GM21717 (cell line): Measurements from ENCODE around the gene ADAMTS20.
A peak's percentile ranks its signal among the peaks of the same experiment; 100 is the strongest.
"Not testable (repeated sequence)": the region's sequence is repeated elsewhere in the genome, so short reads cannot be mapped to it uniquely, and the experiment has no call there.

ENCODE experiments used
- ATAC-seq: cut with Tn5 transposase; IDR thresholded peaks from one replicate; pipeline ENCODE4 v1.9.1; 2021; ENCODE audit warnings: mild to moderate bottlenecking, moderate library complexity; ENCODE audit not compliant: unreplicated experiment

The ADAMTS20 gene

DNA sequence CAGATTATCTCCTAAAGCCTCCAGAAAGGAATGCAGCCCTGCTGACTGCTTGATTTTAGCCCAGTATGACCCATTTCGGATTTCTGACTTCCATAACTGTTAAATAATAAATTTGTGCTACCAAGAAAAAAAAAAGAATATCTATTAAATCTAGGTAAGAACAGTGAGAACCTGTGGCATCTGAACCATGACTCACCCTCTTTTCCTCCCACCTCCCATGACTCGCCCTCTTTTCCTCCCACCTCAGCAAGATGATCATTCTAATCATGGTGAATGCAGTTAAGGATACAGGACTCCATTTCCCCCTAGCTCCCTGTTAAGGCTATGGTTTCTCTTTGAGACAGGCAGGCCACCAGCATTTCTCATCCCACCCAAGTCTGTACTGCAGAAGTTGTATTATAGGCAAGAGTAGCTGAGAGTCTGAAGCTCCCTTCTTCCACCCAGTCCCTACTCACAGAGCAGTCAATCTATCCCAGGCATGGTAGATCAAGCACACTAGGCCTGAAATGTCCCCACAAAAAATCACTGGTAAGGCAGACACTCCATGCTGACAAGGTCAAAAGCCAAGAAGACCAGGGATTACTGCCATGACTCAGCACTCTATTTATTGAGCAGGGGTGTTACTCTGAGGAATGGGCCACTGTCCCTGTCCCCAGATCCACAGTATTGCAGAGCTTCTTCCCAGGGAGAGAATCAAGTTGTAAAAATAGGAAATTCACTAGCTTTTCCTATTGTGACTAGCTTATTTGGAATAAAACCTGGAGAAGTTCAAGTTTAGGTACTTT is 188.9 kb downstream of the ADAMTS20 start:
- ATAC-seq = no peak

GRCh38 chr12:43361031-43361710 is 190.8 kb downstream of the ADAMTS20 start:
- ATAC-seq = no peak

- not testable (repeated sequence) for ATAC-seq
Observed at GRCh38 chr12:43360001-43360400, 192.0 kb downstream of the ADAMTS20 start.

DNA sequence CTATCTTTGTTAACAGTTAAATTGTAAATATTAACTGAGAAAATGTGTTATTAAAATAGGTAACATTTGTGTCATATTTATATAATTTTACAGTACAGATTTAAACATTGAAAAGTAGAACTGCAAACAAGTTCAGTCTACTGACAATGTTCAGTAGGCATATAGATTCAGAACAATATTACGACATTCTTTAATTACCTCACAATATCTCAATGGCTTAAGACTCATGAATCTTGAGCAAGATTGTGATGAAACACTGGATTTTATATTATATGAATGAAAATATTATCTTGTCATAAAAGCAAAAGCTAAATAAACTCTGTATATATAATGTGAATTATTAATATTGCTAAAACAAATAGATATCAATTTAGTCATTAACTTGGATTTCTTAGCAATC is 194.9 kb downstream of the ADAMTS20 start:
- no peak for ATAC-seq

DNA sequence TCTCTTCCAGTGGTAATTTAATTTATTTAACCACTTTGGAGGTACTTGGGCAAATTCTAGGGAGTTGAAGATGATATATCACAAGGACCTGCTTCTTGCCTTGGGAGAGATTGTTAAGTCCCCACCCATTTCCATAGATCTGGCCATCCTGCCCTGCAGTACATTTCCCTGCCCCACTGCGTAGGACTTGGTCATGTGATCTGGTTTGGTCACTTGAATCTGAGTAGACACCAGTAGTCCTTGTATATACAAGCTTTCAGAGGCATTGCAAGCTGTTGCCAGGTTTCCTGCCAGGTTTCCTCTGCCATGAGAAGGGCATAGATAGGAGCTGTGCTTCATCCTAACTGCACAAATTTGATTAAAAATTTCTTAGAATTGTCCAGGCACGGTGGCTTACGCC is 200.0 kb downstream of the ADAMTS20 start:
- ATAC-seq = no peak

- ATAC-seq = no peak
Observed at GRCh38 chr12:43349863-43350262, 202.1 kb downstream of the ADAMTS20 start.

DNA sequence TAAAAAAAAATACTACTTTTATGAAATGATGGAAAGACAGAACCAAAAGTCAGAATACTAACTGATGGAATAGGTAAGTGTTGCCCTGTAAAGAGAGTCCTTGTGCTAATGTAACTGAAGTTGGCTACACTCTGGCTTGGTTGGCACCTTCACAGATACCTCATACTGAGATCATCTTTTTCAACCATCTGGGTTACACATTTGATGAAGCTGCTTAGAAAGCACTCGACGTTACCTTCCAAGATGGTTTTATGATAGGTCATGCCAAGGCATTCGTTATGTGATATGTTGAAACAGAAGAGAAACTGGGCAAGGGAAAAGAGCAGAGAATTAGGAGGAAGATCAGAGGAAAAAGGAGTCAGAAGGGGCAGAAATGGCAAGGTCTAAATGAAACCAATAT is 203.8 kb downstream of the ADAMTS20 start:
- no peak for ATAC-seq

DNA sequence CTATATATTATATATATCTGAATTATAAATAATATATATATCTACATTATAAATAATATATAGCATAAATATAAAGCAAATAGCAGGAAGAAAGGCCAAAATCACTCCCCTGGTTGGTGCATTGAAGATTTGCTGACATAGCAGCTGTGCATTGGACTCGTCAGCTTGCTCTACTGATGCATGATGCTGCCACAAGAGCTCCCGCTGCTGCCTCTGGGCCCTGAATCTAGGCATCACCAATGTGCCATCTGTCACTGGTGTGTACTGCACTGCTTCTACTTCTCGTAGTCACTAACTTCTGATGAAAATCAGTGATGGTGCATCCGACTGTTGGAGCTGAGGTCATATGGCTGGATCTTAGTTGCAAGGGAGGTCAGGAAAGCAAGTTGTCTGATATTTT is 205.0 kb downstream of the ADAMTS20 start:
- no peak for ATAC-seq

- ATAC-seq = no peak
Observed at GRCh38 chr12:43345023-43345422, 207.0 kb downstream of the ADAMTS20 start.

GRCh38 chr12:43341785-43342313 is 210.2 kb downstream of the ADAMTS20 start:
- ATAC-seq = not testable (repeated sequence)

GRCh38 chr12:43338848-43339526 is 213.0 kb downstream of the ADAMTS20 start:
- ATAC-seq = peak; percentile 72

DNA sequence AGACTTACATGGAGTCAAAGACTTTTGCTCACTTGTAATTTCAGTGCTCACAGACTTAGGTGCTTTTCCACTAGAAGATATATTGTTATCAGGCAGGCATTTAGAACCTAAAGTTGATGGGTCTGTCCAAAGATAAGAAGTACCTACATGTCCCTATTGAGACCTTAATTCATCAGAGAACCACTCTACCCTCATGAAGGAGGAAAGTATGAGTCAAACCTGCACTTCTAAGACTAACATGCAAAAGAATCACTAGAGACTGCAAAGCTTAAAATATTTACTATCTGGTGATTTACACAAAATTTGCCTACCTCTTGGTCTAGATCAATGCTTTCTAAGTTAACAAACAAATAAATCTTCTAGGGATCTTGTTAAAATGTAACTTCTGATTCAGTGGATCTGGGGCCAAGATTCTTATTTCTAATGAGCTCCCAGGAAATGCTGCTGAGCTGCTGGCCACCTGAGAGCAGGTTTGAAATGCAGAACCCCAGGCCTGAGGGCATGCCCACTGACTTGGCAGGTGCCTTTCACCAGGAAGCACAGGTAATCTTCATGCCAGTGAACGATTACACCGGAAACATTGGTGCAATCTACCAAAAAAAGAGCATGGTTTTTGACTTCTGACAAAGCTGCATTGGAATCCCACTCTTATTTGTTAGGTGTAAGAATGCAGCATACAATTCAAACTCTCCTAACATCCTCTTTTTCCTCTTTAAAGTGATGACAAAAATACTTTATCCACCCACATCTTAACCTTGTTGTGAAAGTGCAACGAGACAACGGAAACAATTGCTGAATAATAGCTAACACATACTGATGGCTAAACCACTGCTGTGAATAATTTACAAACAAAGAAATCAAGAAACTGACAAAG is 214.2 kb downstream of the ADAMTS20 start:
- peak; percentile 48 for ATAC-seq

- ATAC-seq = no peak
Observed at GRCh38 chr12:43336962-43337555, 214.9 kb downstream of the ADAMTS20 start.

DNA sequence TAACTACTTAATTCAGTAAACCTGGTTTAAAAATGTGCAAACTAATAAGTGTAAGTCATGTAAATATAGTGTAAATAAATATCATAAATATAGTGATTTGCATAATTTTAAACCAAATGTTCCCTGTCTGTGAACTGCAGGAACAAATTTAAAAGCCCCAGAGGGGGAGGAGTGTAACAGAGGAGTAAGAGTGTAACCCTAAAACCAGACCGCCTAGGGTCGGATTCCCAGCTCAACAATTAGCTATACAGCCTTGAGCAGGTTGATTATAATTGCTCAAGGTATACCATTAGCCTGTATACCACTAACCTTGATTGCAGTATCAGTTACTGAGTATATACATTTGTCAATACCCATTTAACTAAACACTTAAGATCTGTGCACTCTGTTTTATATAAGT is 218.4 kb downstream of the ADAMTS20 start:
- no peak for ATAC-seq

GRCh38 chr12:43332977-43333640 is 218.9 kb downstream of the ADAMTS20 start:
- no peak for ATAC-seq

GRCh38 chr12:43331935-43332334 is 220.1 kb downstream of the ADAMTS20 start:
- ATAC-seq = no peak

GRCh38 chr12:43329375-43329774 is 222.6 kb downstream of the ADAMTS20 start:
- no peak for ATAC-seq

DNA sequence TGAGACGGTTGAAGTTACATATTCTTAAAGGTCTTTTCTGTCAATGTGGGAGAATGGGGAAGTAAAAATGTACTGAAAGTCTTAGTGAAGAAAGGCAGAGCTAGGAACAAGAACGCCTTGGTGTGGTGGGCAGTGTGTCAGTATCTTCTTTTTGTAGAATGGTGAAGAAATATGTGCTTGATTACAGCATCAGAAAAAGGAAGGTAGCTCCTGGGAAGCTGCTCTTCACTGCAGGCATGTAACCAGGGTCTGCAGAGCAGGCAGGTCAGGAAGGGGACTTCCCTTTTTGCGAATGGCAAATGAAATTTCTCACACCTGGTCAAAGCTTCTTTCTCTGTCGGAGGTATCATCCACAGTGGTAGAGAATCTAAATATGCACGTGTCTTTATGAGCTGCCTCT is 226.2 kb downstream of the ADAMTS20 start:
- ATAC-seq = no peak

DNA sequence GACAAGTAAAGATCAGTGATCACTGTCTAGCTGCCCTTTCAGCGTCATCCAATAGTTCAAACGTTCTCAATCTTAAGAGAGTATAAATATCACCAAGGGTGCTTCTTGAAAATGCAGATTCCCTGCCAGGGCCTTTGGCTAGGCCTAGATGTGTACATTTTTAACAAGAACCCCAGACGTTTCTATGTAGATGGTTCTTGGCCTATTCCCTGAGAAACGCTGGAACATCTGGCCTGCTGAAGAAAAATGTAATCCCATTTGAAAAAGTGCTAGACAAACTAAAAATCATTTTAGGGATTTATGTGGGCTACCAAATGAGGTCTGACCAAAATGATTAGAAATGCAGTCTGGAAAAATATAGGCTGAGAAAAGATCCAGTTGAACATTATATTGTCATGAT is 231.7 kb downstream of the ADAMTS20 start:
- no peak for ATAC-seq

DNA sequence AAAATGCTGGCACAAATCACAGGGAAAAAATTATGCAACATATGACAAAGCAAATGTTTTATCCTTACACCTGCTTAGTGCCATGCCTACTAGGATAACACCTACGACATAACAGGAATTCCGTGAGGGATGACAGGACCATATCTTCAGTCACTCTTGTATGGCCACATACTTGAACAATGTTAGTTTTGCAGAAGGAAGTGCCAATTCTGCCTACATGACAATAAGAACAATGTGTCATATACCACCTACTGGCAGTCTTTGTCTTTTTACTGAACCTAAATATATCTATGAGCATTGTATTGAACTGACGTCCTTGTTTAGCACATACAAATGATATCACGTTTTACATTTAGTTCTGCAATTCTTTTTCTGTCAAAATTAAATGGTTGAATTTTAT is 234.0 kb downstream of the ADAMTS20 start:
- ATAC-seq = no peak
